GM21447 (cell line): ENCODE measurements around the gene RBFOX1.

Source experiments
- ATAC-seq: cut with Tn5 transposase; IDR thresholded peaks from one replicate; pipeline ENCODE4 v1.9.1; 2021; ENCODE audit not compliant: unreplicated experiment

The RBFOX1 gene

GRCh38 chr16:7513429-7513828 lies 180.8 kb downstream of the RBFOX1 start:
- ATAC-seq = no peak

- ATAC-seq = no peak
Measured at GRCh38 chr16:7515543-7515942, 182.9 kb downstream of the RBFOX1 start.

GRCh38 chr16:7517496-7517895 lies 184.9 kb downstream of the RBFOX1 start:
- ATAC-seq = no peak

GRCh38 chr16:7518158-7518557 lies 185.5 kb downstream of the RBFOX1 start:
- no peak for ATAC-seq

- ATAC-seq = no peak
Measured at GRCh38 chr16:7521834-7522233, 189.2 kb downstream of the RBFOX1 start.

GRCh38 chr16:7524419-7524818 lies 191.8 kb downstream of the RBFOX1 start:
- no peak for ATAC-seq

- no peak for ATAC-seq
Measured at GRCh38 chr16:7526736-7527135, 194.1 kb downstream of the RBFOX1 start.

- ATAC-seq = no peak
Measured at GRCh38 chr16:7532534-7532933, 199.9 kb downstream of the RBFOX1 start.

- ATAC-seq = no peak
Measured at GRCh38 chr16:7534749-7535148, 202.1 kb downstream of the RBFOX1 start.

- no peak for ATAC-seq
Measured at GRCh38 chr16:7541026-7541425, 208.4 kb downstream of the RBFOX1 start.

- no peak for ATAC-seq
Measured at GRCh38 chr16:7545251-7545650, 212.6 kb downstream of the RBFOX1 start.

GRCh38 chr16:7546948-7547347 lies 214.3 kb downstream of the RBFOX1 start:
- ATAC-seq = no peak

GRCh38 chr16:7547736-7548135 lies 215.1 kb downstream of the RBFOX1 start:
- no peak for ATAC-seq

- ATAC-seq = no peak
Measured at GRCh38 chr16:7548796-7549318, 216.2 kb downstream of the RBFOX1 start.

GRCh38 chr16:7550096-7550495 lies 217.5 kb downstream of the RBFOX1 start:
- ATAC-seq = no peak

- no peak for ATAC-seq
Measured at GRCh38 chr16:7555459-7555858, 222.8 kb downstream of the RBFOX1 start.

GRCh38 chr16:7561908-7562405 lies 229.3 kb downstream of the RBFOX1 start:
- no peak for ATAC-seq

GRCh38 chr16:7566360-7566759 lies 233.7 kb downstream of the RBFOX1 start:
- no peak for ATAC-seq

- no peak for ATAC-seq
Measured at GRCh38 chr16:7571366-7571765, 238.7 kb downstream of the RBFOX1 start.

- ATAC-seq = no peak
Measured at GRCh38 chr16:7577588-7577987, 244.9 kb downstream of the RBFOX1 start.

- no peak for ATAC-seq
Measured at GRCh38 chr16:7579454-7579853, 246.8 kb downstream of the RBFOX1 start.

- no peak for ATAC-seq
Measured at GRCh38 chr16:7581175-7581574, 248.5 kb downstream of the RBFOX1 start.

GRCh38 chr16:7583396-7583795 lies 250.8 kb downstream of the RBFOX1 start:
- ATAC-seq = no peak
